MCF 10A (cell line): Measurements from ENCODE around the gene CSRP1. TPM values are rescaled to one million over a fixed set of nuclear protein-coding genes. Genes with fewer than 3 reads are reported as not detected.
"Not testable (repeated sequence)": the region's sequence is repeated elsewhere in the genome, so short reads cannot be mapped to it uniquely, and the experiment has no call there.

ENCODE experiments used
- BruUV-seq: library from RNA; stranded (reverse); fragments of 400-500 nt; replicated peaks from 2 replicates; lab custom pipeline; 2021; lab: Mats Ljungman, UMichigan
- CTCF ChIA-PET: fragments of 300-600 bp; sonication (Branson Sonifier 250); formaldehyde crosslinking; extraction: SDS; loops from one replicate; lab custom pipeline; 2021; ENCODE audit warnings: antibody characterized with exemption, inconsistent platforms; lab: Yijun Ruan, JAX
- POLR2A ChIA-PET: fragments of 300-600, 350-650 bp; sonication (Branson Sonifier 250); formaldehyde crosslinking; extraction: SDS; loops from one replicate; lab custom pipeline; 2020; ENCODE audit warnings: antibody characterized with exemption, inconsistent platforms; lab: Yijun Ruan, JAX
- DNase-seq: peaks from one replicate; pipeline ENCODE4 v3.0.0-alpha.2; 2018; ENCODE audit not compliant: unreplicated experiment
- H3K27ac Mint-ChIP-seq: one replicate; pipeline ENCODE4 v1.8.0; 2022; ENCODE audit warnings: mild to moderate bottlenecking, low read depth, mixed read lengths; ENCODE audit not compliant: unreplicated experiment
- H3K27me3 Mint-ChIP-seq: one replicate; pipeline ENCODE4 v1.8.0; 2022; ENCODE audit warnings: mixed read lengths; ENCODE audit not compliant: insufficient read depth, unreplicated experiment
- H3K36me3 Mint-ChIP-seq: one replicate; pipeline ENCODE4 v1.8.0; 2022; ENCODE audit warnings: mild to moderate bottlenecking, moderate library complexity, mixed read lengths; ENCODE audit not compliant: insufficient read depth, unreplicated experiment
- H3K4me1 Mint-ChIP-seq: one replicate; pipeline ENCODE4 v1.8.0; 2022; ENCODE audit warnings: mixed read lengths; ENCODE audit not compliant: insufficient read depth, unreplicated experiment
- H3K4me3 Mint-ChIP-seq: one replicate; pipeline ENCODE4 v1.8.0; 2022; ENCODE audit warnings: mild to moderate bottlenecking, moderate library complexity, mixed read lengths; ENCODE audit not compliant: unreplicated experiment
- H3K9me3 Mint-ChIP-seq: one replicate; pipeline ENCODE4 v1.8.0; 2022; ENCODE audit warnings: mixed read lengths; ENCODE audit not compliant: unreplicated experiment
- CTCF ChIP-seq: fragments of 200-600 bp; IDR thresholded peaks from one replicate; pipeline ENCODE4 v1.8.0; 2022; ENCODE audit warnings: antibody characterized with exemption, mild to moderate bottlenecking; ENCODE audit not compliant: unreplicated experiment
- intact Hi-C: fragments of 100-400 bp; cut with micrococcal nuclease; formaldehyde crosslinking; loops from 2 replicates; pipeline ENCODE4 v1.14.1; 2022
- total RNA-seq: library from RNA; stranded (reverse); gene quantifications from 2 replicates; pipeline ENCODE4 v1.2.3, GENCODE V29; 2022

The CSRP1 gene
- total RNA-seq, 1 experiment from 2014 or later: 358 TPM

DNA sequence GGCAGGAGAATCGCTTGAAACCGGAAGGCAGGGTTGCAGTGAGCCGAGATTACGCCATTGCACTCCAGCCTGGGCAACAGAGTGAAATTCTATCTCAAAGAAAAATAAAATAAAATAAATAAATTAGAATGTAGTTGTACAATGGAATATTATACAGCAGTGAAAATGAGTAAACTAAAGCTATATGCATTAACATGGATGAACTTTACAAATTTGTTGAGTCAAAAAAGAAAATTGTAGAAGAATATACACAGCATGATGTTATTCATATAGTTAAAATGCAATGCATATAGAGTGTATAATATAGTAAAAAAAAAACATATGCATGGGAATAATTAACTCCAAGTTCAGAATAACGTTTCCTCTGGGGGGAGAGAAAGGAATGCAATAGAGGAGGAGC, 21.0 kb upstream of the CSRP1 start:
- DNase-seq: no peak
- ChIA-PET CTCF (interaction anchor here (0.6 to 58.0 kb wide), 10 partner anchors 12 to 368 kb away, joined by 3 to 3816 read pairs (median 4); partner anchors contain the start of genes CSRP1 and PHLDA3), POLR2A (interaction anchor here (0.8 kb wide), 2 partner anchors 12 to 17 kb away, joined by 3 read pairs; no protein-coding TSS in a partner anchor)
- BruUV-seq: no TSS peak
- TF ChIP-seq CTCF: no peak
- H3K4me1 Mint-ChIP-seq: peaks cover 8% of the 10 kb centered on the region
- H3K27me3 Mint-ChIP-seq: no peaks in the 10 kb centered on the region
- peaks cover 14% of the 10 kb centered on the region for H3K9me3 Mint-ChIP-seq
- H3K4me3 Mint-ChIP-seq: no peak overlapping the region
- intact Hi-C loops: no loop called here
- no peak overlapping the region for H3K27ac Mint-ChIP-seq
- no peaks in the 10 kb centered on the region for H3K36me3 Mint-ChIP-seq

DNA sequence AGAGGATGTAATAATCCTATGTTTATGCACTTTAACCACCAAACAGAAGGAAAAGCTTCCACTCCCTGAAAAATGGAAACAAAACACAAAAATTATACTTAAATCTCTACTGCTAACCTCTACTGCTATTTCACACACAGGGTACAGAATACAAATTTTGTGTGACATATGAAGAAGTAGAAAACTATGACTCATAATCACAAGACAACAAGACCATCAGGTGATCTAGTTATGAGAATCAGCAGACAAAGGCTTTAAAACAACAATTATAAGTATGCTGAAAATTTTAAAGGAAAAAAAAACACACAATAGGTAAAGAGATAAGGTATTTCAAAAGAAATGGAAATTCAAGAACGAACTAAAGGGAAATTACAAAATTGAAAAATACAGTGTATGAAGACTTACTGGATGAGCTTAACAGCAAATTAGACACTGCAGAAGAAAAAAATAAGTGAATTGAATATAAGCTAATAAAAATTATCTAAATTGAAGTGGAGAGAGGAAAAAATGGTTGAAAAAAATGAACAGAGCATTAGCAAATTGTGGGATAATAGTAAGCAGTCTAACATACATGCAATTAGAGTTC, 18.4 kb upstream of the CSRP1 start:
- no peak overlapping the region for H3K4me3 Mint-ChIP-seq
- intact Hi-C loops: no loop called here
- POLR2A ChIA-PET: interaction anchor here (0.7 to 1.2 kb wide), 4 partner anchors 11 to 179 kb away, joined by 3 read pairs; no protein-coding TSS in a partner anchor
- peaks cover 8% of the 10 kb centered on the region for H3K4me1 Mint-ChIP-seq
- no peak overlapping the region for H3K27ac Mint-ChIP-seq
- CTCF ChIA-PET: interaction anchor here (0.6 to 58.0 kb wide), 12 partner anchors 9 to 353 kb away, joined by 3 to 3816 read pairs (median 4); partner anchors contain the start of genes CSRP1 and PHLDA3
- H3K36me3 Mint-ChIP-seq: no peaks in the 10 kb centered on the region
- BruUV-seq: no TSS peak
- no peak for DNase-seq
- no peaks in the 10 kb centered on the region for H3K27me3 Mint-ChIP-seq
- H3K9me3 Mint-ChIP-seq: peaks cover 15% of the 10 kb centered on the region
- no peak for TF ChIP-seq CTCF

- H3K4me3 Mint-ChIP-seq, POLR2A ChIA-PET, H3K36me3 Mint-ChIP-seq, H3K27ac Mint-ChIP-seq, BruUV-seq, H3K27me3 Mint-ChIP-seq, intact Hi-C loops, DNase-seq: not testable (repeated sequence)
- peaks cover 11% of the 10 kb centered on the region for H3K4me1 Mint-ChIP-seq
- CTCF ChIA-PET: interaction anchor here (0.6 to 58.0 kb wide), 9 partner anchors 8 to 443 kb away, joined by 3 to 3816 read pairs (median 4); partner anchors contain the start of genes CSRP1 and PHLDA3
- peaks cover 13% of the 10 kb centered on the region for H3K9me3 Mint-ChIP-seq
Measured at GRCh38 chr1:201520046-201520575, 13.2 kb upstream of the CSRP1 start.

- intact Hi-C loops: no loop called here
- peak overlapping the region; percentile 2 for H3K27ac Mint-ChIP-seq
- no peaks in the 10 kb centered on the region for H3K36me3 Mint-ChIP-seq
- DNase-seq: no peak
- ChIA-PET CTCF (interaction anchor here (0.7 to 58.0 kb wide), 9 partner anchors 8 to 454 kb away, joined by 3 to 3816 read pairs (median 3); partner anchors contain the start of genes CSRP1 and PHLDA3), POLR2A (interaction anchor here (0.8 to 2.4 kb wide), 3 partner anchors 36 to 55 kb away, joined by 3 to 11 read pairs (median 3); no protein-coding TSS in a partner anchor)
- H3K27me3 Mint-ChIP-seq: no peaks in the 10 kb centered on the region
- no peak overlapping the region for H3K4me3 Mint-ChIP-seq
- H3K9me3 Mint-ChIP-seq: peaks cover 3% of the 10 kb centered on the region
- no TSS peak for BruUV-seq
- no peak for TF ChIP-seq CTCF
- H3K4me1 Mint-ChIP-seq: peaks cover 7% of the 10 kb centered on the region
Measured at GRCh38 chr1:201518071-201518470, 11.1 kb upstream of the CSRP1 start.
